Activated effector memory CD4-positive, alpha-beta T cell treated with anti-CD3 and anti-CD28 coated beads, Interleukin-2, amount 50 U/mL, for 16 hours (primary cell): Measurements from ENCODE around the gene KMT5C.

Source experiments
- DNase-seq: peaks from one replicate; pipeline ENCODE4 v3.0.0-alpha.2; 2020

The KMT5C gene

DNA sequence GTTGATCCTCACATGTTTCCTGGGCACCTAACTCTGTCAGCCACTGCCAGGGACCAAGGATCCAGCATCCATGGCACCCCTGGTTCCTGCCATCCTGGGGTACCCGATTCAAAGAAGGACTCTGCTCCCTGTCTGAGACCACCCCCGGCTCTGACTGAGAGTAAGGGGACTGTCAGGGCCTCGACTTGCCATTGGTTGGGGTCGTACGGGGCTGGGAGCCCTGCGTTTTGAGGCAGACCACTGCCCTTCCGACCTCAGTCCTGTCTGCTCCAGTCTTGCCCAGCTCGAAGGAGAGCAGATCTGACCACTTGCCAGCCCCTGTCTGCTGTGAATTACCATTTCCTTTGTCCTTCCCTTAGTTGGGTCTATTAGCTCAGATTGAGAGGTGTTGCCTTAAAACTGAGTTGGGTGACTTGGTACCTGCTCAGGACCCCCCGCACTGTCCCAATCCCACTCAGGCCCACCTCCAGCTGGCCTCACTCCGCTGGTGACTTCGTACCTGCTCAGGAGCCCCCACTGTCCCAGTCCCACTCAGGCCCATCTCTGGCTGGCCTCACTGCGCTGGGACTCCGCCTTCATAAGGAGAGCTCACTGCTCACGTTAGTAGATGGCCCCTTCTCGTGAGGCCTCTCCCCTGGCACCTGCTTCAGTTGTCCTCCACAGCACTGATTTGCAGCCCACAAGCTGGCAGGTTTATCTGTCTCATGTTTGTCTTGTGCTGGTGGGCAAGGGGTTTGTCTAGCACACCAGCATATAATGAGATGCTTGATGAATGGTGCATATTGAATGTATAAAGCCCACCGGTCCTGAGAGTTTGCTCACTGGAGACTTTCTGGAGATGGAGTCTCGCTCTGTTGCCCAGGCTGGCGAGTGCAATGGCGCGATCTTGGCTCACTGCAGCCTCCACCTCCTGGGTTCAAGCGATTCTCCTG, 50.0 kb downstream of the KMT5C start:
- no peak for DNase-seq

DNA sequence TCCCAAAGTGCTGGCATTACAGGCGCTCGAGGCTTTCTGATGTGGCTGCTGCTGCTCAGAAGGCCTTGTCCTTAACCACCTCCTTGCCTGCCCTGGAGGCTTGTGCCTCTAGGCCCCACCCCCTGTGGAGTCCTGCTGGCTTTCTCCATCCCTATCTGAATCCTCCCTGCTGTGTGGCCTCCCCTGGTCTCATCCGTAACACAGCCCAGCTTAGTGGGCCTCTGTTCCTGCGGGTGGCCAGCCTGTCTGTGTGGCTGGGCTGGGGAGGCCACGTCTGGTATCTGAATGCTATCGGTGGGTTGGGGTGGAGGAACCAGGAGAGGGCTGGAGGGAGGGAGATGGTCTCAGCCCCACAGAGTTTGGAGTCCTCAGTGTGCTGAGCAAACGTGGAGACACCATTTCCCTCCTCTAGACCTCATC, 50.8 kb downstream of the KMT5C start:
- no peak for DNase-seq

DNA sequence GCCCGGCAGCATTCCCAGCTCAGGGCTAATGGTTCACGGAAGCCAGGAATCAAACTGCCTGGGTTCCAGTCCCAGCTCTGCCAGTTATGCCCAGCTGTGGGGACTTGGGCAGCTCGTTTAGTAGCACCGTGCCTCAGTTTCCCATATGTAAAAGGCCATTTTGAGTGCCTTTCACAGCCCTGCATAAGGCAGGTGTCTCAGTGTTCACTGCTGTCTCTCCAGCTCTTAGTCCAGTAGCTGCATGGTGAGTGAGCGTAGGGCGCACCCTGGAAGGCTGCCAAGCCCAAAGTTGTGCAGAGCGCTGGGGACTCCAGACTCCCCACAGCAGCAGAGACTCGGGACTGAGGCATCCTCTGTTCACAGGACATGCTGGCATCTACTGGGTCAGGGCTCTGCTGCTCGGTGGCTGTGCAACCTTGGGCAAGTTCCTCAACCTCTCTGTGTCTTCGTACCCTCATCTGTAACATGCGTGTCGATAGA, 51.6 kb downstream of the KMT5C start:
- DNase-seq, result no peak

DNA sequence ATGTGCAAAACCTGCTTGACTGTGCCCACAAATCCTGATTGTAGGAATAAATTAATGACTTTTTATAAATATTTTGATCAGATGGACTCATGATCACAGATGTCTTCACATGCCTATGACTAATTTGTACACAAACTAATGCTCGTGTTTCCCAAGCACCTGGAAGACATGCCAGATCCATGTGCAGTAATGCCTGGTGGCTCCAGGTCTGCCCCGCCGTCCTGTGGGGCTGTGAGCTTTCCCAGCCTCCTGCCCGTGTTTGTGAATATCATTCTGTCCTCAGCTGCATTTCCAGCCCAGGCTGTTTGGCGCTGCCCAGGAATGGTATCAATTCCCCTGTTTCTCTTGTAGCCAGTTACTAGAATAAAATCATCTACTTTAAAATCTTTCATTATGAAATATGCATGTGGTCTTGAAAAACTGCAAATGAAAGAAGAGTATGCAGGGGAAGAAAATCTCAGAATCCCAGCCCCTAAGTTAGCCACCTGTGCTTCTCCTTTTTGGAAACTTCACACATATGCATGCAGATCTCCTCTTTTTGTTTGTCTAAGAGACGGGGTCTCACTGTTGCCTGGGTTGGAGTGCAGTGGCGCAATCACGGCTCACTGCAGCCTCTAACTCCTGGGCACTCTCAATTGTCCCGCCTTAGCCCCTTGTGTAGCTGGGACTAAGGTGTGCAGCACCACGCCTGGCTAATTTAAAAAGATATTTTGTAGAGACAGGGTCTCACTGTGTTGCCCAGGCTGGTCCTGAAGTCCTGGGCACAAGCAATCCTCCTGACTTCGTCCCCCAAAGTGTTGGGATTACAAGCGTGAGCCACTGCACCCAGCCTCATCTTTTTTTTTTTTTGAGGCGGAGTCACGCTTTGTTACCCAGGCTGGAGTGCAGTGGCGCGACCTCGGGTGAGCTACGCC, 52.3 kb downstream of the KMT5C start:
- no peak for DNase-seq

DNA sequence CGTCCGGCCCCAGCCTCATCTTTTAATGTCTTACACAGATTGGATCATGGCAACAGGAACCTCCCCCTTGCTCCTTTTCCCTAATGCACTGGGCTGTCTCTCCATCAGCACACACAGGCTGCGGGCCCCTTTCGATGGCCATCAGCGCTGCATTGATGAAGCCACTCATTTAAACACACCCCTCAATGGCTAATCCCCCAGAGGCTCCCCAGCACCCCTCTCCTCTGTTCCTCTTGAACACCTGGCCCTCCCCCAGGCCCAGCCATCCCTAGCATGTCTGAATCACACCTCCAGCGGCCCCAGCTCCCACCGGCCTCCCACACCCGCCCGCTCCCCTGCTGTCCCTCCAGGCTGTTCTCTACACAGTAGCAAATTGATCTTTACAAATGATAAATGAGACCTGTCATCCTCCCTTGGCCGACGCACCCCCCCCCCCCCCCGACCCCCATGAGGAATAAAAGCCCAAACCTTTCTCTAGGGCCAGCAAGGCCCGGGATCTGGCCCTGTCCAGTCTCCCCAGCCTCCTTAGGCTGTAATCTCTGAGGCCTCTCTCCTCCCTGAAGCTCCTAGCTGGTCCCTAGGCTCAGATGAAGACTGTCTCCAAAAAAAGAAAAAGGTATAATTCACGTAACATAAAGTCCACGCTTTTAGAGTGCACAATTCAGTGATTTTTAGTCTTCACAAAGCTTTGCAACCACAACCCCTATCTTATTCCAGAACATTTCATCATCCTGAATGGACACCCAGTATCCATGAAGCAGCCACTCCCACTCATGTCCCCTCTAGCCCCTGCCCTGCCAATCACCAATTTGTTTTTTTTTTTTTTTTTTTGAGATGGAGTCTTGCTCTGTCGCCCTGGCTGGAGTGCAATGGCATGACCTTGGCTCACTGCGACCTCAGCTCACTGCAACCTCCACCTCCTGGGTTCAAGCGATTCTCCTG, 53.4 kb downstream of the KMT5C start:
- DNase-seq, result no peak
